GM12801 (cell line): ENCODE data around the gene STRN3.

Source experiments
- CTCF ChIP-seq: IDR thresholded peaks from one replicate; pipeline ENCODE4 v1.5.1; 2011; ENCODE audit warnings: control low read depth; ENCODE audit not compliant: insufficient read length; ENCODE audit errors: extremely low read depth

The STRN3 gene

GRCh38 chr14:30849354-30849753 is 176.8 kb downstream of the STRN3 start:
- TF ChIP-seq CTCF: no peak

- no peak for TF ChIP-seq CTCF
Measured at GRCh38 chr14:30848449-30849240, 177.5 kb downstream of the STRN3 start.
